H1 (cell line): ENCODE measurements around the gene ROS1. TPM values are rescaled to one million over a fixed set of nuclear protein-coding genes. Genes with fewer than 3 reads are reported as not detected.

ENCODE experiments used
- CTCF ChIA-PET: fragments of 300-600 bp; sonication (Branson Sonifier 250); formaldehyde crosslinking; loops from one replicate; lab custom pipeline; 2021; ENCODE audit not compliant: partially characterized antibody; lab: Charles Lee
- POLR2A ChIA-PET: fragments of 300-600 bp; sonication (Branson Sonifier 250); formaldehyde crosslinking; loops from one replicate; lab custom pipeline; 2021; ENCODE audit warnings: inconsistent platforms; ENCODE audit not compliant: partially characterized antibody; lab: Charles Lee
- DNase-seq, 2 experiments: peaks; one replicate each; pipeline versions ENCODE4 v3.0.0 to v3.0.0-alpha.2; 2010 to 2022; ENCODE audit warnings: low spot score in 2 of 2, low read depth in 1 of 2, mixed read lengths in 1 of 2
- FAIRE-seq: peaks from 2 replicates; lab custom pipeline; 2011; peaks lifted over from hg19 to GRCh38; lab: Jason Lieb, UNC
- H2AFZ ChIP-seq: 2 replicates; pipeline ENCODE4 v1.8.1; 2012; ENCODE audit warnings: low read length, inconsistent platforms
- H2AK5ac ChIP-seq: 2 replicates; pipeline ENCODE4 v1.6.1; 2013; ENCODE audit warnings: low read depth, low read length
- H2BK120ac ChIP-seq: replicated peaks from 2 replicates; pipeline ENCODE3; 2013; ENCODE audit warnings: low read depth, low read length, inconsistent platforms
- H2BK12ac ChIP-seq: 2 replicates; pipeline ENCODE4 v1.6.1; 2013; ENCODE audit warnings: low read depth, low read length
- H2BK15ac ChIP-seq: 2 replicates; pipeline ENCODE4 v1.6.1; 2013; ENCODE audit warnings: low read length
- H2BK20ac ChIP-seq: 2 replicates; pipeline ENCODE4 v1.6.1; 2013; ENCODE audit warnings: low read length
- H2BK5ac ChIP-seq: 2 replicates; pipeline ENCODE4 v1.6.1; 2013; ENCODE audit warnings: low read depth, low read length
- H3K14ac ChIP-seq: 2 replicates; pipeline ENCODE4 v1.6.1; 2013; ENCODE audit warnings: inconsistent platforms; ENCODE audit not compliant: insufficient read length
- H3K18ac ChIP-seq: 2 replicates; pipeline ENCODE4 v1.6.1; 2013; ENCODE audit warnings: low read length; ENCODE audit errors: extremely low read depth
- H3K23ac ChIP-seq: 2 replicates; pipeline ENCODE4 v1.6.1; 2013; ENCODE audit warnings: inconsistent platforms; ENCODE audit not compliant: insufficient read length
- H3K23me2 ChIP-seq: 2 replicates; pipeline ENCODE4 v1.6.1; 2013; ENCODE audit warnings: low read depth, low read length
- H3K27ac ChIP-seq: 2 replicates; pipeline ENCODE4 v1.6.1; 2011; ENCODE audit warnings: low read depth, low read length, inconsistent platforms
- H3K27me3 ChIP-seq, 4 experiments: replicated peaks in 1 of 4; 1 replicate in 1 of 4; 2 replicates in 3 of 4; pipeline versions ENCODE4 v1.6.1 to v1.8.1; 2011 to 2013; ENCODE audit warnings: low read length in 3 of 4, mild to moderate bottlenecking in 3 of 4, inconsistent platforms in 2 of 4, mixed read lengths in 2 of 4, moderate library complexity in 1 of 4; ENCODE audit not compliant: control insufficient read depth in 3 of 4, insufficient read depth in 3 of 4; ENCODE audit errors: extremely low read depth in 1 of 4
- H3K36me3 ChIP-seq, 4 experiments: 2 replicates each; pipeline versions ENCODE4 v1.6.1 to v1.8.1; 2011 to 2013; ENCODE audit warnings: mild to moderate bottlenecking in 4 of 4, low read length in 3 of 4, moderate library complexity in 2 of 4, control low read depth in 1 of 4, inconsistent platforms in 1 of 4; ENCODE audit not compliant: insufficient read depth in 4 of 4, control insufficient read depth in 2 of 4
- H3K4ac ChIP-seq: replicated peaks from 2 replicates; pipeline ENCODE3; 2013; ENCODE audit warnings: low read length, low read depth, mixed read lengths, inconsistent platforms; ENCODE audit not compliant: insufficient read length
- H3K4me1 ChIP-seq, 4 experiments: replicated peaks in 1 of 4; 1 replicate in 1 of 4; 2 replicates in 3 of 4; pipeline versions ENCODE4 v1.6.1 to v1.8.1; 2011 to 2013; ENCODE audit warnings: low read length in 3 of 4, inconsistent platforms in 2 of 4, mixed read lengths in 1 of 4; ENCODE audit not compliant: insufficient read depth in 4 of 4, control insufficient read depth in 3 of 4
- H3K4me2 ChIP-seq, 2 experiments: 2 replicates each; pipeline versions ENCODE4 v1.6.1 to v1.8.1; 2011 to 2013; ENCODE audit warnings: low read depth in 2 of 2, low read length in 2 of 2, control low read depth in 1 of 2, inconsistent platforms in 1 of 2, mild to moderate bottlenecking in 1 of 2; ENCODE audit not compliant: insufficient read depth in 1 of 2
- H3K4me3 ChIP-seq, 4 experiments: fragments of 200-600, 300-600 bp in 1 of 4; sonication (generic), shearing (Covaris generic), sonication (Bioruptor Twin) in 1 of 4; 2 replicates each; pipeline versions ENCODE4 v1.5.1 to v1.8.1; 2011 to 2016; ENCODE audit warnings: low read length in 4 of 4, low read depth in 3 of 4, control low read depth in 2 of 4, inconsistent platforms in 2 of 4, mild to moderate bottlenecking in 2 of 4, mixed read lengths in 1 of 4, moderate library complexity in 1 of 4; ENCODE audit not compliant: insufficient read depth in 2 of 4; ENCODE audit errors: extremely low read depth in 1 of 4
- H3K56ac ChIP-seq: replicated peaks from 2 replicates; pipeline ENCODE3; 2013; ENCODE audit warnings: low read depth, mild to moderate bottlenecking, mixed read lengths, low read length, inconsistent platforms; ENCODE audit not compliant: insufficient read length
- H3K79me1 ChIP-seq: 2 replicates; pipeline ENCODE4 v1.6.1; 2013; ENCODE audit warnings: low read depth, low read length, control low read depth
- H3K79me2 ChIP-seq, 2 experiments: 2 replicates each; pipeline versions ENCODE4 v1.6.1 to v1.8.1; 2012 to 2013; ENCODE audit warnings: low read length in 2 of 2, mild to moderate bottlenecking in 2 of 2, inconsistent platforms in 1 of 2; ENCODE audit not compliant: insufficient read depth in 2 of 2, control insufficient read depth in 1 of 2
- H3K9ac ChIP-seq, 4 experiments: replicated peaks in 1 of 4; 1 replicate in 1 of 4; 2 replicates in 3 of 4; pipeline versions ENCODE4 v1.6.1 to v1.8.1; 2011 to 2013; ENCODE audit warnings: low read depth in 3 of 4, low read length in 3 of 4, control low read depth in 2 of 4, mild to moderate bottlenecking in 2 of 4, moderate library complexity in 2 of 4, inconsistent platforms in 1 of 4; ENCODE audit errors: extremely low read depth in 1 of 4
- H3K9me3 ChIP-seq, 2 experiments: 2 replicates each; pipeline versions ENCODE4 v1.6.1 to v1.8.1; 2012 to 2013; ENCODE audit warnings: mild to moderate bottlenecking in 2 of 2, moderate library complexity in 2 of 2, control low read depth in 1 of 2, inconsistent platforms in 1 of 2, low read depth in 1 of 2, low read length in 1 of 2, mixed read lengths in 1 of 2; ENCODE audit not compliant: insufficient read depth in 2 of 2
- H4K20me1 ChIP-seq, 2 experiments: replicated peaks in 1 of 2; 2 replicates each; pipeline versions ENCODE3 to v1.8.1; 2011 to 2013; ENCODE audit warnings: inconsistent platforms in 2 of 2, low read length in 2 of 2, mild to moderate bottlenecking in 1 of 2; ENCODE audit not compliant: insufficient read depth in 2 of 2, control insufficient read depth in 1 of 2
- H4K5ac ChIP-seq: 2 replicates; pipeline ENCODE4 v1.6.1; 2013; ENCODE audit warnings: low read length, low read depth, mixed read lengths, inconsistent platforms; ENCODE audit not compliant: insufficient read length
- H4K8ac ChIP-seq: 2 replicates; pipeline ENCODE4 v1.8.0; 2013; ENCODE audit warnings: mild to moderate bottlenecking, moderate library complexity, low read length, inconsistent platforms; ENCODE audit not compliant: insufficient read depth; ENCODE audit errors: extremely low read depth
- H4K91ac ChIP-seq: replicated peaks from 2 replicates; pipeline ENCODE3; 2013; ENCODE audit warnings: low read length, mixed read lengths, inconsistent platforms; ENCODE audit not compliant: insufficient read length
- BRCA1 ChIP-seq: IDR thresholded peaks from 2 replicates; pipeline ENCODE4 v1.6.1; 2012; ENCODE audit warnings: low read depth, low read length, improper control_type of control experiment
- CBX5 ChIP-seq: fragments of 300-800, 300-1000 bp; sonication (generic); IDR thresholded peaks from 2 replicates; pipeline ENCODE4 v1.7.1; 2016; ENCODE audit warnings: antibody characterized with exemption, low read length, low read depth
- TEAD4 ChIP-seq: IDR thresholded peaks from 2 replicates; pipeline ENCODE4 v1.6.1; 2012; ENCODE audit warnings: low read depth, low read length, inconsistent platforms, mixed read lengths
- WGBS, 2 experiments: shearing (Covaris generic) in 1 of 2; methylation state at CpG; one replicate each; pipeline versions ENCODE4 v1.1.6 to v1.1.7; 2013 to 2015; ENCODE audit warnings: low lambda C conversion rate in 2 of 2, mixed read lengths in 2 of 2, inconsistent platforms in 1 of 2, low coverage in 1 of 2, missing lambda C conversion rate in 1 of 2; ENCODE audit not compliant: insufficient replicate concordance in 2 of 2, insufficient coverage in 1 of 2, insufficient read length in 1 of 2; ENCODE audit errors: extremely low coverage in 1 of 2, missing lambda C conversion rate in 1 of 2; 5-methylcytosine and 5-hydroxymethylcytosine counted together
- polyA plus RNA-seq, 7 experiments: library from polyadenylated mRNA; depleted of rRNA in 3 of 7; stranded (reverse) in 5 of 7; unstranded in 2 of 7; fragments of >200 nt in 5 of 7; fragments of 200-250 nt in 2 of 7; gene quantifications; 1 replicate in 5 of 7; 2 replicates in 1 of 7; 4 replicates in 1 of 7; pipeline versions ENCODE4 v1.2.1 to v1.2.3, GENCODE V29; 2011 to 2013; ENCODE audit warnings: missing spikeins in 2 of 7, mixed read lengths in 2 of 7
- total RNA-seq: library from RNA; stranded (reverse); fragmentation: NEBNext Ultra II Directional; extraction: Animal tissue kit (Norgen Biotek cat#: 25700); gene quantifications from 2 replicates; pipeline ENCODE4 v1.2.1, GENCODE V29; 2021

The ROS1 gene
- total and polyA plus RNA-seq, 2 of the 8 experiments (the other 6 are each of a cell fraction or from before 2014, with no cell fraction given): not detected

- ChIA-PET CTCF (no interaction called here), POLR2A (no interaction called here)
- no peaks in the 10 kb centered on the region for H3K79me2 ChIP-seq
- no peaks in the 10 kb centered on the region for H3K9me3 ChIP-seq
- H4K5ac ChIP-seq: no peak overlapping the region
- no peak overlapping the region for H3K56ac ChIP-seq
- H2BK20ac ChIP-seq: no peak overlapping the region
- H3K27me3 ChIP-seq: no peaks in the 10 kb centered on the region
- no peak overlapping the region for H3K14ac ChIP-seq
- no peak overlapping the region for H3K9ac ChIP-seq
- H2BK120ac ChIP-seq: no peak overlapping the region
- H3K79me1 ChIP-seq: no peaks in the 10 kb centered on the region
- H3K4me1 ChIP-seq: no peaks in the 10 kb centered on the region
- no peak overlapping the region for H2AFZ ChIP-seq
- H2BK12ac ChIP-seq: no peak overlapping the region
- H3K23ac ChIP-seq: no peak overlapping the region
- H3K4ac ChIP-seq: no peak overlapping the region
- H4K91ac ChIP-seq: no peak overlapping the region
- H3K18ac ChIP-seq: no peak overlapping the region
- WGBS, 2 experiments: 95% methylated on average over 3 of the region's 3 CpGs; no CpG with 5 or more reads in 1 of the 2 experiments
- no peak overlapping the region for H3K4me3 ChIP-seq
- H2AK5ac ChIP-seq: no peak overlapping the region
- H2BK15ac ChIP-seq: no peak overlapping the region
- H4K20me1 ChIP-seq: no peaks in the 10 kb centered on the region
- FAIRE-seq (no peak), DNase-seq (no peak)
- no peak overlapping the region for H3K4me2 ChIP-seq
- H4K8ac ChIP-seq: no peak overlapping the region
- H3K23me2 ChIP-seq: no peaks in the 10 kb centered on the region
- no peaks in the 10 kb centered on the region for H3K36me3 ChIP-seq
- H2BK5ac ChIP-seq: no peak overlapping the region
- no peak overlapping the region for H3K27ac ChIP-seq
- TF ChIP-seq BRCA1 (no peak), TEAD4 (no peak), CBX5 (no peak)
Measured at GRCh38 chr6:117469791-117470190, 44.0 kb upstream of the ROS1 start.
